AG09309 (cell line): ENCODE data around the gene SELENOW.
"Not testable (repeated sequence)": the region's sequence is repeated elsewhere in the genome, so short reads cannot be mapped to it uniquely, and the experiment has no call there.

Source experiments
- DNase-seq: peaks from one replicate; pipeline ENCODE4 v3.0.0-alpha.2; 2010; ENCODE audit warnings: low read depth
- H3K4me3 ChIP-seq: 2 replicates; pipeline ENCODE4 v1.5.1; 2011; ENCODE audit warnings: mild to moderate bottlenecking, low read depth, low read length, moderate library complexity; ENCODE audit not compliant: control insufficient read depth
- TF ChIP-seq, protein P1 (sequence below): IDR thresholded peaks from 2 replicates; pipeline ENCODE4 v1.5.1; 2011; ENCODE audit warnings: mild to moderate bottlenecking, low read depth, low read length, inconsistent platforms; ENCODE audit not compliant: insufficient read depth, control insufficient read depth; ENCODE audit errors: missing control alignments

The SELENOW gene

DNA sequence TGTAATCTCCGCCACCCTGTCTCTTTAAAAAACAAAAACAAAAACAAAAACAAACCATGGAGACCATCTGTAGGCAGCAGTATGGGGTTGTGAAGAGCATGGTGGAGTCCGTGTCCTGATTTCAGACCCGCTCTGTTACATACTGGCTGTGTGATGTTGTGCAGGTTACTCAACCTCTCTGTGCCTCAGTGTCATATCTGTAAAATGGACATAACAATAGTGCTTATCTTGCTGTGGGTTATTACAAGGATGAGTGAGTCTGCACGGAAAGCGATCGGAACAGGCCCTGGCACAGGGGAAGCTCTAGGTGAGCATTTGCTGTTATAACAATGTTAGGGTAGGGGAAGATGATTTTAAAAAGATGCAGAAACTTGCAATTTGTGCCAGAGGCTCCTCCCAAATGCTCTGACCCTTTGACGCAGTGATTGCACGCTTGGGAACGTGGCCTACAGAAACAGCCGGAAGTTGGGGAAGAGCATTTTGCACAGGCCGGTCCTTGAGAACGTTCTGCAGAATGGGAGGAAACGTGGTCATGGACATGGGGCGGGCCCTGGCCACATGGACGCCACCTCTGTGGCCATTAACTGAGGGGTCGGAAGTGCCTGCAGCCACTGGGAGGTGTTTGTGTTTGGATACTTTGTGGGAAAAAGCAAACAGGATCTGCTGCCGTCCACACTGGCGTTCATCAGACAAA is 15.7 kb upstream of the SELENOW start:
- DNase-seq, result no peak
- TF ChIP-seq, protein P1, sequence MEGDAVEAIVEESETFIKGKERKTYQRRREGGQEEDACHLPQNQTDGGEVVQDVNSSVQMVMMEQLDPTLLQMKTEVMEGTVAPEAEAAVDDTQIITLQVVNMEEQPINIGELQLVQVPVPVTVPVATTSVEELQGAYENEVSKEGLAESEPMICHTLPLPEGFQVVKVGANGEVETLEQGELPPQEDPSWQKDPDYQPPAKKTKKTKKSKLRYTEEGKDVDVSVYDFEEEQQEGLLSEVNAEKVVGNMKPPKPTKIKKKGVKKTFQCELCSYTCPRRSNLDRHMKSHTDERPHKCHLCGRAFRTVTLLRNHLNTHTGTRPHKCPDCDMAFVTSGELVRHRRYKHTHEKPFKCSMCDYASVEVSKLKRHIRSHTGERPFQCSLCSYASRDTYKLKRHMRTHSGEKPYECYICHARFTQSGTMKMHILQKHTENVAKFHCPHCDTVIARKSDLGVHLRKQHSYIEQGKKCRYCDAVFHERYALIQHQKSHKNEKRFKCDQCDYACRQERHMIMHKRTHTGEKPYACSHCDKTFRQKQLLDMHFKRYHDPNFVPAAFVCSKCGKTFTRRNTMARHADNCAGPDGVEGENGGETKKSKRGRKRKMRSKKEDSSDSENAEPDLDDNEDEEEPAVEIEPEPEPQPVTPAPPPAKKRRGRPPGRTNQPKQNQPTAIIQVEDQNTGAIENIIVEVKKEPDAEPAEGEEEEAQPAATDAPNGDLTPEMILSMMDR, result no peak
- H3K4me3 ChIP-seq, result no peak overlapping the region

DNA sequence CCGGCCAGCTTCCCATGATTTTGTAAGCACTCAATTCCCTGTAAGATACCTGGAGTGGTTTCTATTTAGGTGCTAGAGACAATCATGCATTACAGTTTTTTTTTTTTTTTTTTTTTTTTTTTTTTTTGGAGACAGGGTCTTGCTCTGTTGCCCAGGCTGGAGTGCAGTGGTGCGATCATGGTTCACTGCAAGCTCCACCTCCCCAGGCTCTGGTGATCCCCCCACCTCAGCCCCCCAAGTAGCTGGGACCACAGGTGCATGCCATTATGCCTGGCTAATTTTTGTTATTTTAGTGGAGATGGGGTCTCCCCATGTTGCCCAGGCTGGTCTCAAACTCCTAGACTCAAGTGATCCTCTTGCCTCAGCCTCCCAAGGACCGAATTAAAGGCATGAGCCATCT is 13.8 kb upstream of the SELENOW start:
- not testable (repeated sequence) for DNase-seq

DNA sequence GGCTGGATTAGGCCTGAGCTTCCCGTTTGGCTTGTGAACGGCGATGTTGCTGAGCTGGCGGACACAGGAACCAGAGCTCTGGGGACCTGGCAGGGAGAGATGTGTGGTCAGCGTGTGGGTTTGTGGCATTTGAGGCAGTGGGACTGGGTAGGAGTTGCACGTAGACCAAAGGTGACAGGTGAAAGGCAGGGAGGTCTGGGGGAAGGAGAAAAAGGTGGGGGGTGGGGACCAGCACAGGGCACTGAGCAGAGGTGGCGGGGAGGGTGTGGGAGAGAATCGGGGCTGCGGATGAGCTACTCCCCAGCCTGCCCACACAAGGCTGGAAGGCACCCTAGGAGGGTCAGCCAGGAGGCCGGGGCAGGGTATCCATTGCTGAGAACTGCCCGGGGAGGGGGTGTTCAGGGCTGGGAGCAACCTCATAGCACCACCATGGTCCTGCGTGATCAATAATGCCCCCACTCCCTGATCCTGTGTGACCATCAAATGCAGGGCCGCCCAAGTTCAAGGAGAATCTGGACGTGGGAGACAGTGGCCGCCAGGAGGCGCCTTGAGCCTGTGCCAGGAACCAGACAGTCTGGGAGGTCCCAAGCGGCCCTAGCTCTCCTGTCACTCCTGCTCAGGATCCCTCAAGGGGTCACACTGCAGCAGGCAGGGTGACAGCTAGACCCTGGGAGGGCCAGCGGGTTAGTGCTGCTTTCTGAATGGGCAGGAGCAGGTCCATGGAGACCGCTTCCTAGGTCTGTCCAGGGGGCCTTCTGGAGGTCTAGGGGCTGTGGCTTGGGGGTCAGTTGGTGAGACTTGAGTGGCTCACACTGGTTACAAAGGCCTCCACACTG is 12.8 kb upstream of the SELENOW start:
- H3K4me3 ChIP-seq, result no peak overlapping the region
- TF ChIP-seq, protein P1, result peak; percentile 89
- DNase-seq, result no peak

More for the DNA sequence above, 13.8 kb upstream of the SELENOW start:
- H3K4me3 ChIP-seq, result not testable (repeated sequence)

DNA sequence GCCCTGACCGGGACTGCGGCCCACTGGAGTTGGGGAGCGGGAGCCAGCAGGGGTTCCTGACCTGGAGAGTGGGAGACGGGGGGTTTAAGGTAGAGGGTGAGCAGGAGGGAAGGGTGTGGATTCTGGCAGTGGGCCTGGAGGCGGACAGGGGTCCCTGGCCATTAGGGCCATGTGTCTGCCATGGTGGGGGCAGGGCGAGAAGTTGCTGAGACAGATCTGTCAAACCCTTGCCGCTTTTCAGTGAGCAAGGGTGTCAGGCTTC is 12.2 kb upstream of the SELENOW start:
- no peak overlapping the region for H3K4me3 ChIP-seq
- DNase-seq, result no peak
- TF ChIP-seq, protein P1, result no peak

DNA sequence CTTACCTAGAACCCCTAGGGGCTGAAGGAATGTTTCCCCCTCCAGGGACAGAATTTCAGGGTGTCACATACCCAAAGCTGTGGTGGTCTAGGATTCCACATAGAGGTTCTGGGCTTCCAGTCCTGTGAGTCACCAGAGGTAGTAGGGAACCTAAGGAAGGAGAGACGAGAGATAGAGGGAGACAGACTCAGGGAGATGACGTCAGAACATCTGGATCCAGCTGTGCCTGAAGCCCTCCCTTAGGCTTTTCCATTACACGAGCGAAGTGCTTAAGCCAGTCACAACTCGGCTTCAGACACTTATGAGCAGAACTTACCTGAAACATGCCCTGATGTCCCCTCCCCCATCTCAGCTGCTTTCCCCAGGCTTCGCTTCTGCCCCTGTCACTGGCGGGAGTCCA is 11.8 kb upstream of the SELENOW start:
- no peak for DNase-seq
- no peak overlapping the region for H3K4me3 ChIP-seq
- TF ChIP-seq, protein P1, result no peak

DNA sequence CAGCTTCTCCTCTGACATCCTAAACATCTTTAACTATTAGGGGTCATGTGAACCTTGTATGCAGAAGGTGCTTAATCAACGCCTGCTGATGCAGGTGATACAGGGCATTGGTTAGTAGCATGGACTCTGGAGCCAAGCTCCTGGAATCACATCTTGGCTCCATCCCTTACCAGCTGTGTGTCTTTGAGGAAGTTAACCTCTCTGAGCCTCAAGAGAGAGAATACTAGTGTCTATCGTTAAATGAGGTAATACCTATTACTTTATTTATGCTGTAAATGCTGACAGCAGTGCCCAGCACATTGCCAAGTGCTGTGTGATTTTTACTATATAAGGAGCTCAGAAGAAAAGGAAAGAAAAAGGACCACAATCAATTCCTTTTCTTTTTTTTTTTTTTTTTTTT is 11.2 kb upstream of the SELENOW start:
- no peak overlapping the region for H3K4me3 ChIP-seq
- DNase-seq, result no peak
- TF ChIP-seq, protein P1, result no peak

DNA sequence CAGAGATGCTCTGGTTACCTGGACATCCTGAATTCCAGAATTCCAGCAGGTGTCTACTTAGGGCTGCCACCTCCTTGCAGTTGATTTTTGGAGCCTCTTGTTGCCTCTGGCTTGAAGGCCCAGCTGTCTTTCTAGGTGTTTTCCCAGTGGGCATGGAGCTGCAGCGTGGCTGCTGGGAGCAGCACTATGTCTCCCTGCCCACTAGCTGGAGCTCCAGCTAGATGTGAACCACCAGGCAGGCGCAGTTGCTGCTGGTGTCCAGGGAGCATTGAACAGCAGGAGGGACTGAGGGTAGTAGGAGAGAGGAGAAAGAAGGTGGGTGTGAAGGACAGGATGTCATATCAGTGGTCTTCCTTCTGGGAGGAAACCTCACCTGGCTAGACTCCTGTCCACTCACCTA is 9.9 kb upstream of the SELENOW start:
- no peak overlapping the region for H3K4me3 ChIP-seq
- DNase-seq, result no peak
- TF ChIP-seq, protein P1, result no peak
